SK-N-SH treated with all-trans-retinoic acid at 6 μM for 48 hours (cell line): ENCODE data around the gene CDH4.

Experiments
- ARNTL ChIP-seq: fragments of 450-650 bp; formaldehyde crosslinking; IDR thresholded peaks from 2 replicates; pipeline ENCODE4 v1.5.0; 2020; ENCODE audit warnings: low read depth, mild to moderate bottlenecking, moderate library complexity, borderline replicate concordance
- POU6F1 ChIP-seq: fragments of 250-450 bp; sonication (Bioruptor Pico); IDR thresholded peaks from 2 replicates; pipeline ENCODE4 v1.8.0; 2021; ENCODE audit warnings: low read depth, mild to moderate bottlenecking, moderate library complexity, borderline replicate concordance
- RARB ChIP-seq: fragments of 250-450 bp; sonication (Bioruptor Pico); IDR thresholded peaks from 2 replicates; pipeline ENCODE4 v1.8.0; 2021; ENCODE audit warnings: mild to moderate bottlenecking, moderate library complexity
- TCF4 ChIP-seq: fragments of 250-450 bp; sonication (Bioruptor Pico); IDR thresholded peaks from 2 replicates; pipeline ENCODE4 v1.8.0; 2021; ENCODE audit warnings: mild to moderate bottlenecking, moderate library complexity, borderline replicate concordance
- TSHZ2 ChIP-seq: fragments of 250-450 bp; sonication (Bioruptor Pico); IDR thresholded peaks from 2 replicates; pipeline ENCODE4 v1.5.0; 2020; ENCODE audit warnings: mild to moderate bottlenecking, moderate library complexity
- ZFP3 ChIP-seq: fragments of 250-450 bp; sonication (Bioruptor Pico); IDR thresholded peaks from 2 replicates; pipeline ENCODE4 v1.5.0; 2020; ENCODE audit warnings: mild to moderate bottlenecking, moderate library complexity
- ZNF70 ChIP-seq: fragments of 450-650 bp; formaldehyde crosslinking; IDR thresholded peaks from 2 replicates; pipeline ENCODE4 v1.5.0; 2020; ENCODE audit warnings: mild to moderate bottlenecking, moderate library complexity
- ZNF8 ChIP-seq: fragments of 450-650 bp; formaldehyde crosslinking; IDR thresholded peaks from 2 replicates; pipeline ENCODE4 v1.5.0; 2020; ENCODE audit warnings: mild to moderate bottlenecking, moderate library complexity

GRCh38 chr20:61482901-61483300, 230.8 kb downstream of the CDH4 start:
- TF ChIP-seq ARNTL (CRISPR knock-in tag) (no peak), TCF4 (no peak), RARB (CRISPR knock-in tag) (no peak), ZFP3 (CRISPR knock-in tag) (no peak), TSHZ2 (CRISPR knock-in tag) (no peak), ZNF70 (CRISPR knock-in tag) (no peak), POU6F1 (CRISPR knock-in tag) (no peak), ZNF8 (no peak)
